Measurements from ENCODE around the gene NHEJ1. TPM values are rescaled to one million over a fixed set of nuclear protein-coding genes. Genes with fewer than 3 reads are reported as not detected.

NHEJ1 gene
- total RNA-seq, 1 experiment from 2014 or later: 16.7 TPM

DNA sequence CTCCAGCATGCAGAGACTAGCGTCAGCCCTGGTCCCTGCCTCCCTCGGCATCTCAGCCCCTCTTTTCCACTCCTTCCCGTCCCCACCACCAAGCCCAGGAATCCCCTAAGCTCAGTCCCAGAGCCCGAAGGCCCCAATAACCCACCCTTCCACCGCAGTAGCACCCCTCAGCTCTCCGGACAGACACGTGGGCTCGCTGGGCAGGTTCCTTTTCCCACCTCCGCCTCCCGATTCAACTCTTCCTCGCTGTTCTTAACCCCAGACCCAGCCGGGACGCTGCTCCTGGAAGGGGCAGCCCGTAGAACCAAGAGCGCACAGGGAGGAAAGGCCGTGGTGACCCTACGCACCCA lies 101.3 kb downstream of the NHEJ1 start:
- H3K79me2 ChIP-seq (ENCODE audit: low read length): no peaks in the 10 kb centered on the region
- DNase-seq: no peak
- peak overlapping the region; percentile 75 for H3K4me2 ChIP-seq (ENCODE audit: low read length)
- H3K36me3 ChIP-seq (ENCODE audit: low read depth, low read length): no peaks in the 10 kb centered on the region
- intact Hi-C loops (cut with micrococcal nuclease): loop anchor here (1.0 kb wide), 1 partner anchor 96 kb away; no protein-coding TSS in a partner anchor
- H4K20me1 ChIP-seq (ENCODE audit: low read length): no peaks in the 10 kb centered on the region
- H3K9me2 ChIP-seq (replicated peaks; ENCODE audit: low read length): no peaks in the 10 kb centered on the region
- H3K4me3 ChIP-seq (ENCODE audit: low read length): peak overlapping the region; percentile 58
- BruUV-seq (replicated peaks): no TSS peak
- H2AFZ ChIP-seq (ENCODE audit: low read length): peak overlapping the region; percentile 46; the same call in 1 of the 2 replicates
- no peak overlapping the region for H3K27ac ChIP-seq (ENCODE audit: low read length)
- no peaks in the 10 kb centered on the region for H3K9me3 ChIP-seq (ENCODE audit: low read length)
- H3K27me3 ChIP-seq (ENCODE audit: low read length): peaks cover 46% of the 10 kb centered on the region
- ChIA-PET CTCF (interaction anchor here (0.7 to 1.7 kb wide), 5 partner anchors 40 to 96 kb away, joined by 4 to 12 read pairs (median 4); no protein-coding TSS in a partner anchor), POLR2A (ENCODE audit: unreplicated experiment) (no interaction called here)
- H3K4me1 ChIP-seq (ENCODE audit: insufficient read depth, low read length): peaks cover 22% of the 10 kb centered on the region
- H3F3A ChIP-seq (ENCODE audit: low read length, unreplicated experiment): no peaks in the 10 kb centered on the region
- H3K9ac ChIP-seq (ENCODE audit: low read length): no peak overlapping the region
- TF ChIP-seq, protein P1, sequence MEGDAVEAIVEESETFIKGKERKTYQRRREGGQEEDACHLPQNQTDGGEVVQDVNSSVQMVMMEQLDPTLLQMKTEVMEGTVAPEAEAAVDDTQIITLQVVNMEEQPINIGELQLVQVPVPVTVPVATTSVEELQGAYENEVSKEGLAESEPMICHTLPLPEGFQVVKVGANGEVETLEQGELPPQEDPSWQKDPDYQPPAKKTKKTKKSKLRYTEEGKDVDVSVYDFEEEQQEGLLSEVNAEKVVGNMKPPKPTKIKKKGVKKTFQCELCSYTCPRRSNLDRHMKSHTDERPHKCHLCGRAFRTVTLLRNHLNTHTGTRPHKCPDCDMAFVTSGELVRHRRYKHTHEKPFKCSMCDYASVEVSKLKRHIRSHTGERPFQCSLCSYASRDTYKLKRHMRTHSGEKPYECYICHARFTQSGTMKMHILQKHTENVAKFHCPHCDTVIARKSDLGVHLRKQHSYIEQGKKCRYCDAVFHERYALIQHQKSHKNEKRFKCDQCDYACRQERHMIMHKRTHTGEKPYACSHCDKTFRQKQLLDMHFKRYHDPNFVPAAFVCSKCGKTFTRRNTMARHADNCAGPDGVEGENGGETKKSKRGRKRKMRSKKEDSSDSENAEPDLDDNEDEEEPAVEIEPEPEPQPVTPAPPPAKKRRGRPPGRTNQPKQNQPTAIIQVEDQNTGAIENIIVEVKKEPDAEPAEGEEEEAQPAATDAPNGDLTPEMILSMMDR (conservative IDR thresholded peaks at IDR 0.05; ENCODE audit: low read depth, low read length): no peak
- TF ChIP-seq EZH2 (IDR thresholded peaks at IDR 0.05; ENCODE audit: low read length, unreplicated experiment): no peak
- TF ChIP-seq EZH2phosphoT487 (IDR thresholded peaks at IDR 0.05; ENCODE audit: borderline replicate concordance, low read length): no peak
- ATAC-seq: peak; percentile 11; the same call in 1 of the 2 replicates

DNA sequence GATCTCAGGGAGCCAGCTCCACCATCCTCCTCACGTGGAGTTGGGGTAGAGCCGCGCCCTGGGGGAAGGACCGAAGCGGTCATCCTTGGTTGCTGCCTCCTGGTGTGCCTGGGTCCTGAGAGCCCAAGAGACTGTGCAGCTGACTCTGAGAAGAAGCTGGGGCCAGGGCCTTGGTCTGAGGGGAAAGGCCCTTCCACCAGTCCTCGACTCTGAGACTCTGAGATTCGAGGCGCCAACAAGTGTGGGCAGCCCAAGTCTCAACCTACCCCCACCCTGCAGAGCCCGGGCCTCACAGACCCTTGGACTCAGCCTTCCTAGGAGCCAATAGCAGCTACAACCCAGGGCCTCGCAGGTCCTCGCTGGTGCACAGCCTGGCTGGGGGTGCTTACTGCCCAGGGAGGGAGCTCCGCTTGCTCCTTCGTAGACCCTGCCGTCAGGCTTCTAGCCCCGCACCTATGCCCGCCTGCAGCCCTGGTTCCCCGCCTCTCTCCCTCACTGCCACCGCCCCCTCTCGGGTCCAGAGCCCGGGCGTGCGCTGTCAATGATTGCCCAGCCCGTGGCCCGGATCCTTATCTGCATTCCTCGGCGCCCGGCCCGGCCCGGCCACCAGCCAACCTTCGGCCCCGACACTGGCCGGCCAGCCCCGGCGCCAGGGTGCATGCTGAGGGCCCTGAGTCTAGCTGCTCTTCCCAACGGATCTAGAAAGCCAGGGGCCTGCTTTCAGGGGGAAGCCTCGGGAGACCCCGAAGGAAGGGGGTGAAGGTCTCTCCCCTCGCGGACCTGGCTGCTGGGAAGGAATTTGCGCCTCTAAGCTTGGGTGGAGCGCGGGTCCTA lies 101.9 kb downstream of the NHEJ1 start:
- intact Hi-C loops (cut with micrococcal nuclease): loop anchor here (1.0 kb wide), 2 partner anchors 61 to 97 kb away; no protein-coding TSS in a partner anchor
- Histone ChIP-seq H4K20me1 (ENCODE audit: low read length) (no peaks in the 10 kb centered on the region), H3K9me2 (replicated peaks; ENCODE audit: low read length) (no peaks in the 10 kb centered on the region), H3K4me3 (ENCODE audit: low read length) (peak overlapping the region; percentile 58), H3K4me2 (ENCODE audit: low read length) (peak overlapping the region; percentile 75), H3K79me2 (ENCODE audit: low read length) (no peaks in the 10 kb centered on the region), H3K27ac (ENCODE audit: low read length) (no peak overlapping the region), H2AFZ (ENCODE audit: low read length) (0 out of 2 replicates have a peak overlapping the region, but pooled peaks have one; percentile 11), H3K36me3 (ENCODE audit: low read depth, low read length) (no peaks in the 10 kb centered on the region), H3K27me3 (ENCODE audit: low read length) (peaks cover 46% of the 10 kb centered on the region), H3K9me3 (ENCODE audit: low read length) (no peaks in the 10 kb centered on the region), H3K4me1 (ENCODE audit: insufficient read depth, low read length) (peaks cover 22% of the 10 kb centered on the region), H3F3A (ENCODE audit: low read length, unreplicated experiment) (no peaks in the 10 kb centered on the region), H3K9ac (ENCODE audit: low read length) (no peak overlapping the region)
- CTCF ChIA-PET: interaction anchor here (0.7 to 1.7 kb wide), 9 partner anchors 13 to 96 kb away, joined by 3 to 12 read pairs (median 4); no protein-coding TSS in a partner anchor
- POLR2A ChIA-PET (ENCODE audit: unreplicated experiment): no interaction called here
- no TSS peak for BruUV-seq (replicated peaks)
- DNase-seq (peak; percentile 22), ATAC-seq (peak; percentile 35)
- peak; percentile 19; the same call in 1 of the 2 replicates for TF ChIP-seq EZH2phosphoT487 (IDR thresholded peaks at IDR 0.05; ENCODE audit: borderline replicate concordance, low read length)
- TF ChIP-seq, protein P1 (conservative IDR thresholded peaks at IDR 0.05; ENCODE audit: low read depth, low read length): no peak

All from PC-3 (cell line).